Brain pericyte (primary cell): ENCODE measurements around the gene PIK3C2B.
"Not testable (repeated sequence)": the region's sequence is repeated elsewhere in the genome, so short reads cannot be mapped to it uniquely, and the experiment has no call there.

ENCODE experiments used
- DNase-seq: peaks from one replicate; pipeline ENCODE4 v3.0.0-alpha.2; 2012; ENCODE audit warnings: low read depth, low spot score

The PIK3C2B gene, protein sequence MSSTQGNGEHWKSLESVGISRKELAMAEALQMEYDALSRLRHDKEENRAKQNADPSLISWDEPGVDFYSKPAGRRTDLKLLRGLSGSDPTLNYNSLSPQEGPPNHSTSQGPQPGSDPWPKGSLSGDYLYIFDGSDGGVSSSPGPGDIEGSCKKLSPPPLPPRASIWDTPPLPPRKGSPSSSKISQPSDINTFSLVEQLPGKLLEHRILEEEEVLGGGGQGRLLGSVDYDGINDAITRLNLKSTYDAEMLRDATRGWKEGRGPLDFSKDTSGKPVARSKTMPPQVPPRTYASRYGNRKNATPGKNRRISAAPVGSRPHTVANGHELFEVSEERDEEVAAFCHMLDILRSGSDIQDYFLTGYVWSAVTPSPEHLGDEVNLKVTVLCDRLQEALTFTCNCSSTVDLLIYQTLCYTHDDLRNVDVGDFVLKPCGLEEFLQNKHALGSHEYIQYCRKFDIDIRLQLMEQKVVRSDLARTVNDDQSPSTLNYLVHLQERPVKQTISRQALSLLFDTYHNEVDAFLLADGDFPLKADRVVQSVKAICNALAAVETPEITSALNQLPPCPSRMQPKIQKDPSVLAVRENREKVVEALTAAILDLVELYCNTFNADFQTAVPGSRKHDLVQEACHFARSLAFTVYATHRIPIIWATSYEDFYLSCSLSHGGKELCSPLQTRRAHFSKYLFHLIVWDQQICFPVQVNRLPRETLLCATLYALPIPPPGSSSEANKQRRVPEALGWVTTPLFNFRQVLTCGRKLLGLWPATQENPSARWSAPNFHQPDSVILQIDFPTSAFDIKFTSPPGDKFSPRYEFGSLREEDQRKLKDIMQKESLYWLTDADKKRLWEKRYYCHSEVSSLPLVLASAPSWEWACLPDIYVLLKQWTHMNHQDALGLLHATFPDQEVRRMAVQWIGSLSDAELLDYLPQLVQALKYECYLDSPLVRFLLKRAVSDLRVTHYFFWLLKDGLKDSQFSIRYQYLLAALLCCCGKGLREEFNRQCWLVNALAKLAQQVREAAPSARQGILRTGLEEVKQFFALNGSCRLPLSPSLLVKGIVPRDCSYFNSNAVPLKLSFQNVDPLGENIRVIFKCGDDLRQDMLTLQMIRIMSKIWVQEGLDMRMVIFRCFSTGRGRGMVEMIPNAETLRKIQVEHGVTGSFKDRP (N-terminal part only)

DNA sequence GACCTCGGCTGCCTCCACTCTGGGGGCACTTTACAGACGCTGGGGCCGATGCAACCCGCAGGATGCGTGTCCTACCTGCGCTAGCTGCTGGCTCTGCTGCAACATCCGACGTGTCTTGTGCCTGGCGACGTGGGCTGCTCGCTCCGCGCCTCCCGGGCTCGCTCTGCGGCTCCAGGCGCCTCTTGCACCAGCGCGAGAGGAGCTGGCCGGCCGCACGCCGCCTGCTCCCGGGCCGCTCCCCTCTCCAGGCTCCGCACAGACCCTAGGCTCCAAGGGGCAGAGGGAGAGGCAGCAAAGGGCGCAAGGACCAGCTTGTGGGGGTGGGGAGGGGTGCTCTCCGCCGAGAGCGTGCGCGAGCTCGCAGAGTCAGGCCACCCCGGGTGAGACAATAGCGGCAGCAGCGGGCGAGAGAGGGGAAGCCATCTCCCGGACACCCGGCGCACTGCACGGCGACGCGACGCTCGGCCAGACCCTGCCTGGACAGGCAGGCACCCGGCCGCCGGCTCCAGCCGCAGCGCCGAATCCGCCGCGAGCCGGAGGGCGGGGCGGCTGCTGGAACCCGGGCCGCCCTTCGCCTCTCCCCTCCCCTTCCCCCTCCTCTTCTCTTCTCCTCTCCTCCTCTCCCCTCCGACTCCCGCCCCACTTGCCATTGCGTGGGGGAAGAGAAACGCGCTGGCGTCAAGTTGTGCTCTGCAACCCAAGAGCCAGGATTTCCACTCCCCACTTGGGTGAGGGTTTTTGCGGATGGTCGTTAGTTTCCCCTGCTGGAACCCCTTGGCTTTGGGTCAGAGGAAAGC, at the start of gene PIK3C2B:
PIK3C2B (minus strand) TSS at position 525 of the 797 bp plus-strand sequence. CDS start 25,003 bp downstream, outside the sequence.
- DNase-seq = no peak

DNA sequence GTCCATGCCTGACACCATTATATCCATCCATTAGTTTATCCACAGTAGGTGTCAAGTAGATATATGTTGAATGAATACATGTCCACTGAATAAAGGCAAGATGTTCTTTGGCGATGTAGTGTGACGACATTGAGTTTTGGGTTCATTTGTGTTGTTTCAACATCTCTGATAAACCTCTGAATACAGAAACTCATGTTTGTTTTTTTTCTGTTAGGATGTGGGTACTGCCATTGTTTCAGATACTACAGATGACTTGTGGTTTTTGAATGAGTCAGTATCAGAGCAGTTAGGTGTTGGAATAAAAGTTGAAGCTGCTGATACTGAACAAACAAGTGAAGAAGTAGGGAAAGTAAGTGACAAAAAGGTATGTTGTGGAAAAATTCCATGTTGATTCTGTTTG, 49.7 kb upstream of the PIK3C2B start:
- no peak for DNase-seq

DNA sequence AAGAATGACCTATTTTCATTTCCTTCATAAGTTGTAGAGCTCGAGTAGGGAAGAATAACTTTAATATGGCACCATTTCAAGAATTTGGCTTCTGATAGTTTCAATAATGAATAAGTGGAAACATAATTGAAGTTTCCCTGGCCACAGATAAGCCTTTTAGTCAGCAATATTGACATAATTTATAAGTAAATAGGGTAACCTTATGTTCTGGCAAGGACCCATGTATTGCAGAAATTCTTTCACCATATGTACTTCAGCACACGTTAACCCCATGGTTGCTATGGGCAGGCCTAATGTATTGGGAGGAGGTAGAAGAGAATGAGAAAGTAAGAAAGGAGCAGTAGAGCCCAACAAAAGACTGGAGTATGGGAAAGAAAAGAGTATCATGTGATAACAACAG, 47.0 kb upstream of the PIK3C2B start:
- no peak for DNase-seq

DNA sequence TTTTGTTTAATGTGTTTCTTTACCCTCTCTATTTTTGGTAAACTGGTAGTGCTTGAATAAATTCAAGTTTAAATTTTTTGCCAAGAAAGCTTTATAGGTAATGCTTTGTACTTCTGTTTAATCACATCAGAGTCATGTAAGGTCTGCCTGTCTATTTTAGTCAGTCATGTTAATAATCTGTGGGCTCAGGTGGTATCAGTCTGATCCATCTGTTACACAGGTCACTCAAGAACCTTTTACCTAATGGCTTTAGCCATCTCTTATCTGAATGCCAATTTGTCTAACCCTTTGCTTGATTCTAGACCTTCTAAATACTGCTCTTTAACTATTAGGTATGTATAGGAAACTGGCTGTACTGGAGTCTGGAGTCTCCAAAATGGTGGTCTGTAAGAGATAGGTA, 38.2 kb upstream of the PIK3C2B start:
- DNase-seq = no peak

DNA sequence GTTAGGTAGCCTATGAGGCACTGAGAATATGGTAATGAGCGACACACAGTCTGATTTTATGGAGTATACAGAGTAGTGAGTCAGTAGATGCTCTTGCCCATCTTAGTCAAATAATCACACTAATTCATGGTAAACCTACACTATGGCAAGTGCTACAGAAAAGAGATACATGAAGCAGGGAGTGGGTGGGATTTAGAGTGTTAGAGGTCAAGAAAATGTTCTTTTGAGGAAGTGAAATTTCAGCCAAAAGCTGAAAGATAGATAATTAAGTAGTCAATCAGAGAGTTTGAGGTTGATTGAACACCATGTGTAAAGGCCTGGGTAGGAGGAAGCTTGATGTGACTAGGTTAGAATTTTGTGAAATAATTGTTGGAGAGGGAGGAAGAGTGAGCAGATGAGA, 36.3 kb upstream of the PIK3C2B start:
- no peak for DNase-seq

DNA sequence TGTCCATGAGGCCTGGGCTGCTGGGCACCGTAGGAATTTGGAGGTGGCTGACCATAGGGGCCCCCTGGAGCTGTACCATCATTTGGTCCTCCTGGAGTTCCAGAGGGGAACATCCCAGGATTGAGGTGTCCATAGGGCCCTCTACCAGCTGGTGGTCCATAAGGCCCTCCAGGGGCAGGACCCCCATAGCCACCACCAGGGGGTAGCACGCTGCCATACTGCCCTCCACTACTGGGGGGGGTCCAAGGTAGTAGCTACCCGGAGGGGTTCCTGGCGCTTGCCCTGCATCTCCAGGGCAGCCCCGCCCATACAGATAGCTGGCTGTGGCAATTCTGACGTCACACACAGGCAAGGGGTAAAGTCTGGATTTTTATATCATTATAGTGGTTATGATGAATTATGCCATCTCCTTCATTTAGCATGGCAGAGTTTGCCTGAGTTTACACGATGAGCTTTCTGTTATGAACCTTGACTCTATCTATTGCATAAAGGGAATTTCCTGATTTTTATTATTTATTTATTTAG, 34.8 kb upstream of the PIK3C2B start:
- no peak for DNase-seq

DNA sequence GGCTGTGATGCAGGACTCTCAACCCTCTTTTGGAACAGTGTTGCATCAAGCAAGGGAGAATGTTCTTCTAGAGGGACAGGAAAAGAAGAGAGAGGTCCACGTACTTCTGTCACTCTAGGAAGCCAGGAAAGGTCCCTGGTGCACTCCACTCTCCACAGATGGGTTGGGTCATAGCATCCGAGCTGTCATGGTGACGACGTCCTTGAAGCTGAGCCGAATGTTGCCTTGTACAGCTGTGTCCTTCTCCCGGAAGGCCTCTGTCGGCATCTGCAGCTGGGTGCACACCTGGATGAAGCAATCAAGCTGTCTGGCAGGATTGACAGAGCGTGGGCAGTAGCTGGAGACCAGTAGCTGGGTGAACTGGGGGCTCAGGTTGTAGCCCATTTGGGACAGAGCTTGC, 34.1 kb upstream of the PIK3C2B start:
- no peak for DNase-seq

DNA sequence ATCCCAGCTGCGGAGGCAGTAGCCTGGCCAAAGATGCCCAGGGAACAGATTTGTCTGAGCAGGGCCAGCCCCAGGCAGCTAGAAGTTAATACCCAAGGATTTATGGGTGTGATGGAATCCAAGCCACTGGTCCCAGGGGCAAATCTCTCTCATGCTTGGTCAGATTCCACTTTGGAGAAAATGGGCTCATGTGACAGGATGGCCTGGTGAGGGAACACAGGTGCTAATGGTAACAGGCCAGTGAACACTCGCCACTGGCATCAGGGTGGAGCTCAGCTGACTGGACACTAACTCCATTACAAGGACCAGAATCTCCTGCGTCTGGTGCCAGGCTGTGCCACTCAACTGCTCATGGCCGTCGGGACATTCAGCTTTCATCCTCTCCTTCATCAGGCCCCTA, 33.6 kb upstream of the PIK3C2B start:
- no peak for DNase-seq

DNA sequence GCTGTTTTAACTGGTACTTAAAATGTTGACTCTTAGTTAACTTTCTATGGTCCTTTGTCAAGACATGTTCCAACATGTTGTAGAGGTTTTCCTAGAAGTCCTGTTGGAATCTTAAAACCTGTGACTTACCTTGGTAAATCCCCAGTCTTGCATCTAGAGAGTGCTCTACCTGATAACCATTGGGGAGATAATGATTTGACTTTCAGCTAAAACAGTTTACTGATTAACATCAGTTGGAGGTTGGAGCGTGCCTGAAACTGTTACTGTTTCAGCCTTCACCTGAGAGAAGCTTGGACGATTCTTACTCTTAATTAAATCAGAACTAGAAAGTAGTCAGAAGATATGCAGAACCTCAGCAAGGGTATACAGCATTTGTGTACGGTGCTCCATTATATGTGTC, 30.4 kb upstream of the PIK3C2B start:
- no peak for DNase-seq

DNA sequence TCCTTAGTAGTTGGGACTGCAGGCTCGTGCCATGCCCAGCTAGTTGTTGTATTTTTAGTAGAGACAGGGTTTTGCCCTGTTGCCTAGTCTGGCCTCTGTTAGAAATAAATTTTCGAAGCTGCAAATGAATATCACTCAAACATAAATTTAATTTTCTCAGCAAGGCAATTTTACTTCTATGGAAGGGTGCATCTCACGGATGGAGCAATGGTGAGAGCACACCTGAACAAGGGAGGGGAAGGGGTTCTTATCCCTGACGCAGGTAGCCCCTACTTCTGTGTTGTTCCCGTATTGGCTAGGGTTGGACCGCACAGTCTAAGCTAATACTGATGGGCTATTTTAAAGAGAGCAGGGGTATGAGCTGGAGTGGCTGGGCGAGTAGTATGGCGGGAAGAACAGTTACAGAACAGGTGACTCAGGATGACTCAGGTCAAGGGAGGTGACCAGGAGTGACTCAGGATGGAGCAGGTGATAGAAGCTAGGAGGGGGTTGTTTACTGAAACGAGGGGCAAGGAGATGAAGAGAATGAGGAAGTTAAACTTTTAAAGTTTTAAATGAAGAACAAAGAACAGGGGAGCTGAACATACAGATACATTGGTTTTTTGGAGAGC, 29.1 kb upstream of the PIK3C2B start:
- DNase-seq = no peak

DNA sequence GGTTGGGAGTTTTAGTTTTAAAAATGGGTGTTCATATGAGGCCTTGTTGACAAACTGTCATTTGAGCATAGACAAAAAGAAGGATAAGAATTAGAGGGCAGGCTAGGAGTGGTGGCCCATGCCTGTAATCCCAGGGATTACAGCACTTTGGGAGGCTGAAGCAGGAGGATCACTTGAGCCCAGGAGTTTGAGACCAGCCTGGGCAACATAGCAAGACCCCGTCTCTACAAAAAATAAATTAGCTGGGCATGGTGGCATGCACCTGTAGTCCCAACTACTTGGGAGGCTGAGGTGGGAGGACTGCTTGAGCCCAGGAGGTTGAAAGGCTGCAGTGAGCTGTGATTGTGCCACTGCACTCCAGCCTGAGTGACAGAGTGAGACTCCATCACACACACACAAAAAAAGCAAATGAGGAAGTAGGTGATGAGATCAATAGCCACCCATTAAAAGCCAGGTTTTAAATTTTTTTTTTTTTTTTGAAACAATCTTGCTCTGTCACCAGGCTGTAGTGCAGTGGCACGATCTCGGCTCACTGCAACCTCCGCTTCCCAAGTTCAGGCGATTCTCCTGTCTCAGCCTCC, 27.4 kb upstream of the PIK3C2B start:
- DNase-seq = not testable (repeated sequence)

DNA sequence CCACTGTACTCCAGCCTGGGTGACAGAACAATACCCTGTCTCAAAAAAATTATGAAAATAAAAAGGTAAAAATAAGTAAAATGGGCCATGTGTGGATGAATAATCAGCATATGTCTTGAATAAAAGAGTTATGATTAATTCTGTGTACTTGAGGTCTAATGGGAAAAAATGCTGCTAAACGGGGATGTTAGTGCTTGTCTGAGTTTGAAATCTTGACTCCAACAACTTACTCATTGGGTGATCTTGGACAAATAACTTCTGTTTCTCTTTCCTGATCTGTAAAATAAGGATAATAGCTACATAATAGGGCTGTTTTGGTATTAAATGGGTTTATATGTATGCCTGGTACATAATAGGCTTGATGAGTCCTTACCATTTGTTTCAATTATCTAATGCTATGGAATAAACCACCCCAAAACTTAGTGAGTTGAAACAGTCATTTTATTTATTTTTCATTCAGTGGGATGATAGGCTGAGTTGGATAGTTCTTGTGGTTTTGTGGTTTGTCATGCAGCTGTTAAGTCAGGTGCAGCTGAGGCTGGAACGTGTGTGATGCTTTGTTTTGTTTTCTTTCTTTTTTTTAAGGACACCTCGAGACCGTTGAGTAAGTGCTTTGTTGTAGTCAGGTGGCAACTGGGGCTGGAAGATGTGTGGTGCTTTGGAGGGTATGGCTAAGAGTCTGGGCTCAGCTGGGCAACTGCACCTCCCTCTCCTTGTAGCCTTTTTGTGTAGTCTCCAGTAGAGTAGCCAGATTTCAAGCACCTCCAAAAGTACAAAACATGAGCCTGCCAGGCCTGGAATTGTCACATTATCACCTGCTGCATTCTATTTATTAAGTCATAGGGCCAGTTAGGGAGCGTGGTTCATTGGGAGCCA, 26.5 kb upstream of the PIK3C2B start:
- peak; percentile 34 for DNase-seq

DNA sequence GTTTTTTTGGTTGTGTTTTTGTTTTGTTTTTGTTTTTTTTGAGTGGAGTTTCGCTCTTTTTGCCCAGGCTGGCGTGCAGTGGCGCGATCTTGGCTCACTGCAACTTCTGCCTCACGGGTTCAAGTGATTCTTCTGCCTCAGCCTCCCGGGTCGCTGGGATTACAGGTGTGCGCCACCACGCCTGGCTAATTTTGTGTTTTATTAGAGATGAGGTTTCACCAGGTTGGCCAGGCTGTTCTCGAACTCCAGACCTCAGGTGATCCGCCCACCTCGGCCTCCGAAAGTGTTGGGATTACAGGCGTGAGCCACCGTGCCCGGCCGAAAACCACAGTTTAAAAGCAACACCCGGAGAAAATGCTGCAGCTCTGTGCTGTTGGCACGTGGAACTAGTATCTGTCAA, 22.8 kb upstream of the PIK3C2B start:
- DNase-seq = not testable (repeated sequence)

DNA sequence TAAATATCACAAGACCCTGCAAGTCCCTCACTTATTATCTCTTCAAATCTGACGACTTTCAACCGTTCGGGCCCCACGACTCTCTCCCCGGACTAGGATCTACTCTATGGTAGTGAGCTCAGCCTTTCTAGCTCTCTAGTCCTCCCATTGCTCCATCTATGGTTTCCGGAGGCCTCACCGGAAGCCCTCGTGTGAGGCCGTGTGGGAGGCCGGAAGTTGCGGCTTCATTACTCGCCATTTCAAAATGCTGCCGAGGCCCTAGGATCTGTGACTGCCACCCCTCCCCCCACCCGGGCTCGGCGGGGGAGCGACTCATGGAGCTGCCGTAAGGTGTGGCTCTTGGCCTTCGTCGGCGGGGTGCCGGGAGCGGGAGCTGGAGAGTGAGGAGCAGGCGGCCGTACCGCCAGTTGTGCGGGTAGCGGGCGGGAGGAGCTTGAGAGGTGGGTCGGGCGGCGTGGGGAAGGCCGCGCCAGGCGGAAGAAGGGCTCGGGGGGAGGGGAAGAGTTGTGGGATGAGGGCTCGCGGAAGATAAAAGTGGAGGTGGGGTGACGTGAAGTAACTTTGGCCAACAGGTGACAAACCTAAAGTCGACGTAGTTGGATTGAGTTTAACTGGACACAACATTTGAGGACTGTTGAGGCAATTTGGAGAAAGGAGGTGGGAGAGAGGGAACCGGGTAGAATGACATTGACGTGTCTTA, 21.7 kb upstream of the PIK3C2B start, which contains the start of gene MDM4:
MDM4 (plus strand) TSS at position 227 of the 700 bp plus-strand sequence. CDS start 9,113 bp downstream, outside the sequence.
- DNase-seq = peak; percentile 88

DNA sequence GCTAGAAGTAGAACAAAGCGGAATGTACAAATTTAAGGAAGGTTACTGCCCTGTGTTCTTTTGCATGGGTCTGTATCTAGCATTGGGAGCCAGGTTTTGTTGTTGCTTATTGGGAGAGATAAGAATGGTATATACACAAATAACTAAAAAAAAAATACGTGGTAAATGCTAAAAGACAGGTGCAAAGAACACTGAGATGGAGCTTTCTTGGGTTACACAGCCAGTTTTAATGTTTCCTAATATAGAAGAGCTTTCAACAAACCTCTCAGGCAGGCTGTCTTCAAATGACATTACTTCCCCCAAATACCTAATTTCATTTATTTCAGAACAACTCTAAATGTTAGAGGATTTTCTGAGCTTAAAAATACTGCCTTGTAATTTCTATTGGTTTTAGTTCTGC, 20.2 kb upstream of the PIK3C2B start:
- no peak for DNase-seq

DNA sequence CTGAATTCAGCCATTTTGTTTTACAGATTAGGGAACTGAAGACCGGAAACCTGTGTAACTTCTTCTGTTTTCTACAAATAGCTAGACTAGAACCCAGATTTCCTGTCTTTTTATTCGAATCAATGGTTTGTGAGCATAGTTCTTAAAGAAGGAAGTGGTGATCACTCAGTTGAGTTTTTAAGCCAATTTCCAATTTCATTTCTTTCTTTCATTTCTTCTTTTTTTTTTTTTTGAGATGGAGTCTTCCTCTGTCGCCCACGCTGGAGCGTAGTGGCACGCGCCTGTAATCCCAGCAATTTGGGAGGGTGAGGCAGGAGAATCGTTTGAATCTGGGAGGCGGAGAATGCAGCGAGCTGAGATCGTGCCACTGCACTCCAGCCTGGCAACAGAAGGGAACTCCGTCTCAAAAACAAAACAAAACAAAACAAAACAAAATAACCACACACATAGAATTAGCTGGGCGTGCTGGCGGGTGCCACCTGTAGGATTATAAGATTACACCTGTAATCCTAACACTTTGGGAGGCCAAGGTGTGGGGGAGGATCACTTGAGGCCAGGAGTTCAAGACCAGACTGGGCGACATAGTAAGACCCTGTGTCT, 18.6 kb upstream of the PIK3C2B start:
- DNase-seq = no peak

DNA sequence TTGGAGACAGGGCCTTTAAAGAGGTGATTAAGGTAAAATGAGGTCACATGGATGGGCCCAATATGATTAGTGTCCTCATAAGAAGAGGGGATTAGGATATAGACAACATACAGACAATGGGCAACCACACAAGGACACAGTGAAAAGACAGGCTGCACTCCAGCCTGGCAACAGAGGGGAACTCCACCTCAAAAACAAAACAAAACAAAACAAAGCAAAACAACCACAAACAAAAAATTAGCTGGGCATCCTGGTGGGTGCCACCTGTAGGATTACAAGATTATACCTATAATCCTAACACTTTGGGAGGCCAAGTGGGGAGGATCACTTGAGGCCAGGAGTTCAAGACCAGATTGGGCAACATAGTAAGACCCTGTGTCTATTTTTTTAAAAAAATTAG, 16.8 kb upstream of the PIK3C2B start:
- no peak for DNase-seq

DNA sequence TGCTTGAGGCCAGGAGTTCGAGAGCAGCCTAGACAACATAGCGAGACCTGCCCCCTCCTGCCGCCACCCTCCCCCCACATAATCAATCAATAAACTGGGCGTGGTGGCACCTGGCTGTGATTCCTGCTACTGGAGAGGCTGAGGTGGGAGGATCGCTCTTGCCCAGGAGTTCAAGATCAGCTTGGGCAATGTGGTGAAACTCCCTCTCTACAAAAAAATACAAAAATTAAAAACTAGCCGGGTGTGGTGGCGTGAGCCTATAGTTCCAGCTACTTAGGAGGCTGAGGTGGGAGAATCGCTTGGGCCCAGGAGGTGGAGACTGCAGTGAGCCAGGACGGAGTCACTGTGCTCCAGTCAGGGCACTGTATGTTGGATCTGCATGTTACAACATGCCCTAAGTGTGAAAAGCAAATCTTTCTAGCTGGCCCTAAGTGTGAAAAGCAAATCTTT, 14.6 kb upstream of the PIK3C2B start:
- DNase-seq = no peak
